ENCODE data around the gene UBAC2.

The UBAC2 gene

DNA sequence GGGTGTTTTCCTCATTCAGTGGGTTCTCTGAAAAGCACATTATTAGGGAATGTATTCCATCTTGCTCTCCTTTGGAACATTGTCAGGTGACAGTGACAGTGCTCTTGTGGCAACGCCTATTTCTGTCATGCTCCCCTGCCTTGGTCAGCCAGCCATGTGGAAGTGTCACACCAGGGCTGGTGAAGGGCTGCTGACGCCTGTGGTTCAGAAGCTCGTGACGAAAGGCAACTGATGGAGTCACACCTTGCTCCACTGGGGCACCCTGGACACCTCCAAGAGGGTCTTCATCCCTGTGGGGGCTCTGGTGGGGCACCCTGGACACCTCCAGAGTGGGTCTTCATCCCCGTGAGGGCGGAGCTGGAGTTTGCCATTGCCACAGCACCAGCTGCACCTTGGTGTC lies 175.5 kb downstream of the UBAC2 start:
- peak overlapping the region; percentile 1 for H3K4me2 ChIP-seq (ENCODE audit: low read length)
- H3K27ac ChIP-seq, result peak overlapping the region; percentile 0
- TF ChIP-seq, protein P1, sequence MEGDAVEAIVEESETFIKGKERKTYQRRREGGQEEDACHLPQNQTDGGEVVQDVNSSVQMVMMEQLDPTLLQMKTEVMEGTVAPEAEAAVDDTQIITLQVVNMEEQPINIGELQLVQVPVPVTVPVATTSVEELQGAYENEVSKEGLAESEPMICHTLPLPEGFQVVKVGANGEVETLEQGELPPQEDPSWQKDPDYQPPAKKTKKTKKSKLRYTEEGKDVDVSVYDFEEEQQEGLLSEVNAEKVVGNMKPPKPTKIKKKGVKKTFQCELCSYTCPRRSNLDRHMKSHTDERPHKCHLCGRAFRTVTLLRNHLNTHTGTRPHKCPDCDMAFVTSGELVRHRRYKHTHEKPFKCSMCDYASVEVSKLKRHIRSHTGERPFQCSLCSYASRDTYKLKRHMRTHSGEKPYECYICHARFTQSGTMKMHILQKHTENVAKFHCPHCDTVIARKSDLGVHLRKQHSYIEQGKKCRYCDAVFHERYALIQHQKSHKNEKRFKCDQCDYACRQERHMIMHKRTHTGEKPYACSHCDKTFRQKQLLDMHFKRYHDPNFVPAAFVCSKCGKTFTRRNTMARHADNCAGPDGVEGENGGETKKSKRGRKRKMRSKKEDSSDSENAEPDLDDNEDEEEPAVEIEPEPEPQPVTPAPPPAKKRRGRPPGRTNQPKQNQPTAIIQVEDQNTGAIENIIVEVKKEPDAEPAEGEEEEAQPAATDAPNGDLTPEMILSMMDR (IDR thresholded peaks at IDR 0.05), result no peak
- no peaks in the 10 kb centered on the region for H3K27me3 ChIP-seq (ENCODE audit: control insufficient read depth, insufficient read depth, low read length)
- H3K79me2 ChIP-seq, result no peaks in the 10 kb centered on the region
- no peaks in the 10 kb centered on the region for H3K9me3 ChIP-seq (ENCODE audit: control insufficient read depth, low read length)
- no peak overlapping the region for H2AFZ ChIP-seq
- no peaks in the 10 kb centered on the region for H3K36me3 ChIP-seq (ENCODE audit: control insufficient read depth, insufficient read depth, low read length)
- H3K4me3 ChIP-seq (ENCODE audit: low read depth, low read length), result no peak overlapping the region
- no peaks in the 10 kb centered on the region for H3K4me1 ChIP-seq
- no peak overlapping the region for H3K9ac ChIP-seq

DNA sequence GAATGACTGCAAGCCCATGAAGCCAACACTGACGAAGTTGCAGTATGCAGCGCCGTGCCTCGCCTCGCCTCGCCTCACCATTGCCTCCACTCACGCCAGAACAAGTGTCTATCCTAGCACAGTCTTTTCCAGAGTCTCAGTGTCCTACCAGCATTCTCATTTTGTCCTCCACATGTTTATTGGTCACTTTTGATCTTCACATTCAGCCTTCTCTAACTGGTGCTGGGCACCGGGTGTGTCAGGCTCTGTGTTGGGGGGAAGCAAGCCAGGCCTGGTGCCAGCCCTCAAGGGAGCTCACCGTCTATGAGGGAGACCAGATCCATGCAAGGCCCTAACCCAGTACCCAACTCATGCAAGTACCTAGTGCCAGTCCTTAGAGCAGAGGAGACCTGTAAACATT lies 176.3 kb downstream of the UBAC2 start:
- Histone ChIP-seq H3K36me3 (ENCODE audit: control insufficient read depth, insufficient read depth, low read length) (no peaks in the 10 kb centered on the region), H3K9ac (no peak overlapping the region), H3K79me2 (no peaks in the 10 kb centered on the region), H3K27me3 (ENCODE audit: control insufficient read depth, insufficient read depth, low read length) (no peaks in the 10 kb centered on the region), H3K4me1 (no peaks in the 10 kb centered on the region), H3K9me3 (ENCODE audit: control insufficient read depth, low read length) (no peaks in the 10 kb centered on the region), H3K27ac (no peak overlapping the region), H3K4me2 (ENCODE audit: low read length) (no peak overlapping the region), H2AFZ (no peak overlapping the region), H3K4me3 (ENCODE audit: low read depth, low read length) (no peak overlapping the region)
- TF ChIP-seq, protein P1 (IDR thresholded peaks at IDR 0.05), result no peak

DNA sequence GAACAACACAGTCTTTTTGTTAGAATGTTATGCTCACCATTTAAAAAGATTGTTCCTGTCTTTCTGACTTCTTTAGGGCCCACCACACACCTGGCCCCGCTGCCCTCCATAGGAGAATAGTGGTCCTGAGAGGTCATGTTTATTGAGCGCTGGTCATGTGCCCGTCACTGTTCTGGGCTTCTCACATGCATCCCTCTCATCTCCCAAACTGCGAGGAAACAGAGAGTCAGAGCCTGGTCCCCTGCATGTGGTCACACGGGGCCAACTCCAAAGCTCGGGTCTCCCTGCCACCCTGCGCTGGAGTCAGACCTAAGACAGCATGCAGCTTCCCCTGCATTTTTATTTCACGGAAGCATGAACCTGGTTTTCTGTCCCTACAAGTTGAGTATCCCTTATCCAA lies 177.0 kb downstream of the UBAC2 start:
- Histone ChIP-seq H3K36me3 (ENCODE audit: control insufficient read depth, insufficient read depth, low read length) (no peaks in the 10 kb centered on the region), H3K9ac (no peak overlapping the region), H3K27me3 (ENCODE audit: control insufficient read depth, insufficient read depth, low read length) (no peaks in the 10 kb centered on the region), H3K4me2 (ENCODE audit: low read length) (no peak overlapping the region), H3K9me3 (ENCODE audit: control insufficient read depth, low read length) (no peaks in the 10 kb centered on the region), H3K79me2 (no peaks in the 10 kb centered on the region), H3K4me1 (no peaks in the 10 kb centered on the region), H3K4me3 (ENCODE audit: low read depth, low read length) (no peak overlapping the region), H3K27ac (no peak overlapping the region), H2AFZ (no peak overlapping the region)
- TF ChIP-seq, protein P1 (IDR thresholded peaks at IDR 0.05), result no peak

DNA sequence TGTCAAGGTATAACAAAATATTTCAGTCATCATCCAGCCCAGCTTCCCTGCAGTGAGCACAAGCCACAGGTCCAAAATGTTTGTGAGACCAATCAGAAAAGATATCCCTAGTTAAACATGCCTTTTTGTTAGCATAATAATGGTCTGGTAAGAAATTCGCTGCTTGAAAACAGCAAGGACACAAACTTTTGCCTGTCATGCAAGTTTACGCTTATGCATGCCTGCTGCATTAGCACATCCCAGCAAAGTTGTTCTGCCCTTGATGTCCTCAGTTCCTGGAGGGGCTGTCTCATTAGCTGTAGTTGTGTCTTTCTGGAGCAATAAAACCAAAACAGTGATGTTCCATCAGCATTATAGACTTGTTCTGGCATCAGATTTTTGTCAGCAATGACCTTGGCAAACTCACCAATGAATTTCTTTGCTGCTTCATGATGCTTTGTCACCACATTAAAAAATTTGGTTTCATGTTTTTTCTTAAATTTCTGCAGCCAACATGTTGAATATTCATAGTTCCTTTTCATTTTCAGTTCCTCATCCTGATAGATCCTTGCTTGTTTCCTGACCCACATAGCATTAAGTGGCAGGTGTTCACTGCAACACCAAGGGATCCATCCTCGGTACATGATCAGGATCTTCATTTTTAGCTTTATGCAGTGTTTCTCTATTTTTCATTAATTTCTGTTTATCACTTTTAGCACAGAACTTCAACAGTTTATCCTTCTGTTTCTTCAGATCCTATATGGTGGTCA lies 178.5 kb downstream of the UBAC2 start:
- H3K27me3 ChIP-seq (ENCODE audit: control insufficient read depth, insufficient read depth, low read length), result no peaks in the 10 kb centered on the region
- H3K4me2 ChIP-seq (ENCODE audit: low read length), result no peak overlapping the region
- H3K27ac ChIP-seq, result no peak overlapping the region
- H3K4me1 ChIP-seq, result no peaks in the 10 kb centered on the region
- H3K9ac ChIP-seq, result no peak overlapping the region
- H3K36me3 ChIP-seq (ENCODE audit: control insufficient read depth, insufficient read depth, low read length), result no peaks in the 10 kb centered on the region
- no peak overlapping the region for H2AFZ ChIP-seq
- TF ChIP-seq, protein P1 (IDR thresholded peaks at IDR 0.05), result no peak
- no peaks in the 10 kb centered on the region for H3K9me3 ChIP-seq (ENCODE audit: control insufficient read depth, low read length)
- H3K4me3 ChIP-seq (ENCODE audit: low read depth, low read length), result no peak overlapping the region
- H3K79me2 ChIP-seq, result no peaks in the 10 kb centered on the region
